GM18873 (cell line): ENCODE data around the gene ANAPC16.

Experiments
- ATAC-seq: cut with Tn5 transposase; IDR thresholded peaks from one replicate; pipeline ENCODE4 v1.9.1; 2021; ENCODE audit warnings: mild to moderate bottlenecking, moderate library complexity, moderate number of reproducible peaks; ENCODE audit not compliant: unreplicated experiment, low FRiP score

Gene ANAPC16

GRCh38 chr10:72215611-72216549 lies at the start of gene ANAPC16, which contains the start of gene ASCC1:
Gene ANAPC16 (plus strand): TSS chr10:72216012. CDS start chr10:72223915, 7,903 bp downstream.
Gene ASCC1 (minus strand): TSS chr10:72216276. CDS start chr10:72213298, 2,978 bp downstream.
- peak; percentile 70 for ATAC-seq

GRCh38 chr10:72167118-72167517 lies 48.7 kb upstream of the ANAPC16 start:
- no peak for ATAC-seq

GRCh38 chr10:72170263-72170662 lies 45.5 kb upstream of the ANAPC16 start:
- ATAC-seq = no peak

DNA sequence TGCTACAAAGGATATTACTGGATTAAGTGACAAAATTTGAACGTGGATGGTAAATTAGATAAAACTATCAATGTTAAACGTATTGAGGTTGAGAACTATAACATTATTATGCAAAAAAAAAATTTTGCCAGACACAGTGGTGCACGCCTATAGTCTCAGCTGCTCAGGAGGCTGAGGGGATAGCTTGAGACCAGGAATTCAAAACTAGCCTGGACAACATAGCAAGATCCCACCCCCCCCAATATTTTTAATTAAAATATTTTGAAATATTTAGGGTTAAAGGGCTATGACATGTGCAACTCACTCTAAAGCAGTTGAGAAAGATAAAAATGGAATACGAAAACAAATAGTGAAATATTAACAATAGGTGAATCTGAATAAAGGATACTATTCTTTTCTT lies 45.1 kb upstream of the ANAPC16 start:
- no peak for ATAC-seq

DNA sequence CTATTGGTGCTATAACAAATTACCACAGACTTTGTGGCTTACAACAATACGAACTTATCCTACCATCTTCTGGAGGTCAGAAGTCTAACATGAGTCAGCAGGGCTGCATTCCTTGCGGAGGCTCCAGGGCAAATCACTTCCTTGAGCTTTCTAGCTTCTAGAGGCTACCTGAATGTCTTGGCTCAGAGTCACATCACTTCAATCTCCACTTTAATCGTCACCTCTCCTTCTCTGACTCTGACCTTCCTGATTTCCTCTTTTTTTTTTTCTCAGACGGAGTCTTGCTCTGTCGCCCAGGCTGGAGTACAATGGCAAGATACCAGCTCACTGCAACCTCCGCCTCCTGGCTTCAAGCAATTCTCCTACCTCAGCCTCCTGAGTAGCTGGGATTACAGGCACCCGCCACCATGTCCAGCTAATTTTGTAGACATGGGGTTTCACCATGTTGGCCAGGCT lies 44.6 kb upstream of the ANAPC16 start:
- no peak for ATAC-seq

DNA sequence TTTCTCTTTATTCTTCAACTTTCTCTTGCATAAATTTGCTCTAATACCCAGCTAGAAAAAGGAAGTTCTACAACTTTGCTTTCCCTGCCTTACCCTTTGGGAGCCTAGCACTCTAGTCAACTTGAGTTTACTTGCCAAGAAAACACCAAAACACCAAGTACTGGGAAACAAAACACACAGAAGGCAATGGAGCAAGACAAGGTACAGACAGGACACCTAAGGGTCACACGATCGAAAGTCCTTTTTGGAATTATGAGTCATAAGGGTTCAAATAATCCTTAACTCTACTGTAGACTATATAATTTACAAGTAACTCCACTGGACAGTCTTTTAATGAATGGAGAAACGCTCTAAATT lies 42.6 kb upstream of the ANAPC16 start:
- ATAC-seq = no peak

GRCh38 chr10:72173619-72174296 lies 42.1 kb upstream of the ANAPC16 start:
- peak; percentile 48 for ATAC-seq

DNA sequence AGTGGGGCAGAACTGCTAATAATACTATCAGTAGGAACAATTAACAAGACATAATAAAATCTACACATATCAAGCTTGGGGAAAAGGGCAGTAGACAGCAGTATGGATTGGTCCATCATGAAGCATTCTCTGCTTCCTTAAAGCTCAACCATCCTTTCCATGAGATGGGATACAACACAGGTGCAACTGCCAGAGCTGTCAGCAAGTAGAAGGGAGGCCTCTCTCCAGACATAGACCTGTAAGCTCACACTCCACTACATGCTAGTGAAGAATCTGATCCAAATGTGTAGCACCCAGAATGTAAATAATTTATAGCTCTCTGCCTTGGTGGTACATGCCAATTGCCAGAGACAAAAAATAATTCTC lies 41.5 kb upstream of the ANAPC16 start:
- ATAC-seq = no peak

DNA sequence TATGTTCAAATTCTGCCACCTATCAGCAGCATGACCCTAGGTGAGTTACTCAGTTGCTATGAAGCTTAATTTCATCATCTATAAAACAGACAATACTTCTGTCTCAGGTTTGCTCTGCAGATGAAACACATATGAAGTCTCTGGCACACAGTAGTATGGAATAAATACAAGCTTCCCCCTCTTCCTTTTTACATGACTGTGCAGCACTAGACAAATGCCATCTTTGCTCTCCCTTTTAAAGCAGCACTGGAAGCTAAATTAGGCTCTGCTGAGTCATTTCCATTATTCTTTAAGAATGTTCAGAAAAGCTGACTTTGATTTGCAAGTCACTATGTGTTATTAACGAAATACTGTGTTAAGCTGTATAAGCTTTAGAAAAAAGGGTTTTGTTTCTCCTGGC lies 40.7 kb upstream of the ANAPC16 start:
- no peak for ATAC-seq

- no peak for ATAC-seq
Measured at GRCh38 chr10:72176701-72177100, 39.1 kb upstream of the ANAPC16 start.

GRCh38 chr10:72177454-72177853 lies 38.4 kb upstream of the ANAPC16 start:
- ATAC-seq = no peak

DNA sequence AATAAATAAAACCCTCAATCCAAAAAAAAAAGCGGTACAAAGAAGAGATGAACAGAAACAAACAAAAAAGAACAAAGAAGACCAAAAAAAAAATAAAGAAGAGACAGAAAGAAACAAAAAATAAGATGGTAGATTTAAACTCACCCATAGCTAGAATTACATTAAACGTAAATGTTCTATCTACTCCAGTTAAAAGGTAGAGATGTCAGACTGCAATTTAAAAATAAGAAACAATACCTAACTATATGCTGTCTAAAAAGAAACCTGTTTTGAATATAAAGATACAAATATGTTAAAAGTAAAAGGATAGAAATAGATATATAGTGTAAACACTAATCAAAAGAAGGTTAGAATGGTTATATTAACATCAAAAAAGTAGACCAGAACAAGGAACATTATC lies 31.7 kb upstream of the ANAPC16 start:
- no peak for ATAC-seq

DNA sequence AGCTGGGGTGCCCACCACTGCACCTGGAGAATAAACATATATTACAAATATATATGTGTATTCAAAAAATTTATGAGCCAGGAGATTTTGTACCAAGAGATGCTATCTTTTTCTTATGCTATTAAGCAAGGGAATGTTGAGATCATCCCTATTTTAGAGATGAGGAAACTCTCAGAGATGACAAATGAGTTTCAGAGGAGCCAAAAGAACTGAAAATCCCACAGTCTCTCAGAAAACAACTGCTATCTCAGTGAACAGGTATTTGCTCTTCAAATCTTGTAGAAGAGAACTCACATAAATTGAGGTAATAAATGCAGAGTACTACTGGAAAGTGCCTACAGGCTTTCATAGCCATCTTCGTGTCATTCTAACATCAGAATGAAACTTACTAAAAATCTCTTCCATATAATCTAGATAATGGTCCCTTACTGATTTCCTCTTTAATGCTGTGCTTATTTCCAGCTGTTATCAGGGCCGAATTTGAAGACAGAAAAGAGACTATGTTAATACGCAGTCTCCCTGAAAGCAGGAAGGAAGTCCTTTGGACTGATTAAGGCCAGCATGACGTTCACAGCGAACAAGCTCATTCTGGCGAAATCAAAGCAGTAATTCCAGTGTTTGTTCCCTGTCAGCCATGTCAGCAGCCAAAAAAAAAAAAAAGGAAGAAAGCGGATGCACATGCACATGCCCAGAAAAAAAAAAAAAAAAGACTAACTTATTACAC lies 29.4 kb upstream of the ANAPC16 start:
- no peak for ATAC-seq

DNA sequence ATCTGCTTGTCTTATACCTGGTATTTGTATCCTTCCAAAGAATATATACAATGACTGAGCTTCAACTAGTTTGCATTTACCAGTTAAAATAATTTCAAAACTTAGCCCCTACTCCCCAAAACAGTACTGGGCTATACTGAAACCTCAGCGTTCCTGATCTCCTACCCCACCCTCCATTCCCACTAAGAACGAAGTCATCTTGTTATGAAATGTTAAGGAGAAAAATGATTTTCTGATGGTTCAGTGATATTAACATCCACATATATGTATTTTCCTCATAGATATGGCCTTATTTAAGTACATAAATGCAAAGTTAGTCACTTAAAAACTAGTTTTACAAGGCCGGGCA lies 28.9 kb upstream of the ANAPC16 start:
- ATAC-seq = no peak

DNA sequence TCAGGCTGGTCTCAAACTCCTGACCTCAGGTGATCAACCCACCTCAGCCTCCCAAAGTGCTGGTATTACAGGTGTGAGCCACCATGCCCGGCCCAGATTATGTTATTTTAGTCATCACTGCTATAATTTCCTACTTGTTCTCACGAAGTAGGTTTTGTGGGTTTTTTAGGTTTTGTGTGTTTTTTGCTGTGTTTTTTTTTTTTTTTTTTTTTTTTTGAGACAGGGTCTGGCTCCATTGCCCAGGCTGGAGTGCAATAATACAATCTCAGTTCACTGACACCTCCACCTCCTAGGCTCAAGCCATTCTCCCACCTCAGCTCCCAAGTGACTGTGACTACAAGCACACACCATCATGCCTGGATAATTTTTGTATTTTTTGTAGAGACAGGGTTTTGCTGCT lies 20.9 kb upstream of the ANAPC16 start:
- ATAC-seq = no peak

- no peak for ATAC-seq
Measured at GRCh38 chr10:72200883-72201282, 14.9 kb upstream of the ANAPC16 start.

- ATAC-seq = no peak
Measured at GRCh38 chr10:72201293-72201692, 14.5 kb upstream of the ANAPC16 start.

- no peak for ATAC-seq
Measured at GRCh38 chr10:72204296-72204695, 11.5 kb upstream of the ANAPC16 start.

- ATAC-seq = no peak
Measured at GRCh38 chr10:72204724-72205123, 11.1 kb upstream of the ANAPC16 start.

DNA sequence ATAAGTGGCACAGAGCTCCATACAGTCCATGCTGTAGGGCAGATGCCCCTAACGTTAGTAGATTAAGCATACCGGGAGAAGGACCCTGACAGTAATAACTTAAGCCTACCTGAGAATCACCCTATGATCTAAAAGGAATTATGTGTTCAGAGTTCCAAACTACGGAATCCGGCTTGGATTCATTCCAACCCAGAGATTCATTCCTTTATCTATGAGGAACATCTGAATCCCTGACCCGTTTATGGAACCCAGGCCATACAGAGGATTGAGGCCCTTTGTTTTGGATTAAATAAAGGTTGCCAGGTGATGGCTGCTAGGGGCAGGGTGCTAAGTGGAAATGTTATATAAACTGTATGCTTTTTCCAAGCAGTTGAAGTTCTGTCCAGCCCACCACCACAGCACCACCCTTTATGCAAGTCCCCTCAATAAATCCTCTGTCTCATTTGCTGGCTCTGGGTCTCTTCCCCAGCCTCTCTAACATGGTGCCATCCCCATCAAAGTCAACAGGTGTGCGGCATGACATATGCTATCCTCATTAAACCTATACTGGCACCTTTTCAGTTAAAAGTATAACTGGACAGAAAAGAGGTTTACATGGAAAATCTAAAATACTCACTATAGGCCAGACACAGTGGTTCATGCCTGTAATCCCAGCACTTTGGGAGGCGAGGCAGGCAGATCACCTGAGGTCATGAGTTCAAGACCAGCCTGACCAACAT lies 9.1 kb upstream of the ANAPC16 start:
- no peak for ATAC-seq
